Fibroblast of upper back skin (primary cell): ENCODE data around the gene CHD5.

Source experiments
- DNase-seq: peaks from one replicate; pipeline ENCODE4 v3.0.0-alpha.2; 2013

CHD5 gene

DNA sequence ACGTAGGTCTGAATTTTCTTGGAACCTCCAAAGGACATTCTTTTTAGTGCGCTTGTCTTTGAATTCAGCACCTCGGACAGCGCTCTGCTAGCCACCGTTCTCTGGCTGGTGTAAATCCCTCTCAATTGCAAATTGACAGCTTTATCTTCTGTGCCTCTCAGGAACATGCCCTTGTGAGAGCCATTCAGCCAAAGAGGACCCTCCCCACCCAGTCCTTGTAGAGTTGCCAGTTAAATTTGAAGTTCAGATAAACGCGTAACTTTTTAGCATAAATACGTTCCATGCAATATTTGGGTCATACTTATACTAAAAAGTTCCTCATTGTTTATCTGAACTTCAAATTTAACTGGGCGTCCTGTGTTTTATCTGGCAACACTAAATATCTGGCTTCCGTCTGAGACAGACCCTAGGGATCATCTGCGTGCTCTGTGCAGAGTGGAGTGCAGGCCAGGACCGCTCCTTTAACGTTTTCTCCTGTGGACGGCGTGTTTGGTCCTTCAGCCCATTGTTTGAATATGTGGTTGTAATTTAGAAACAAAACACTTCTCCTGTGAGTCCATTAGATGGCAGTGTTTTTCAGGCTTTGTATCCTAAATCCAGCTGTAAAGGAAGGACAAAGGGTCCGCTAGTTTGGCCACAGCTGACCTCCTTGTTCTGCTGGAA, 127.4 kb downstream of the CHD5 start:
- peak; percentile 68 for DNase-seq
